Ovary (tissue), 3 donors: ENCODE measurements around the gene ITPR1.

Experiments used
- POLR2A ChIP-seq: fragments of 450-650 bp; IDR thresholded peaks from one replicate; pipeline ENCODE4 v1.6.1; 2017; ENCODE audit warnings: antibody characterized with exemption, mild to moderate bottlenecking, moderate library complexity
- TF ChIP-seq, protein P1 (sequence below), 3 donors: fragments of 450-650 bp in 2 of 3; fragments of 200-600 bp in 1 of 3; IDR thresholded peaks; one replicate each; pipeline versions ENCODE4 v1.5.1 to v1.8.0; 2016 to 2022; ENCODE audit warnings: antibody characterized with exemption in 3 of 3, mild to moderate bottlenecking in 1 of 3
- donor health status: DM: no; HTN: no; CAD: no.

DNA sequence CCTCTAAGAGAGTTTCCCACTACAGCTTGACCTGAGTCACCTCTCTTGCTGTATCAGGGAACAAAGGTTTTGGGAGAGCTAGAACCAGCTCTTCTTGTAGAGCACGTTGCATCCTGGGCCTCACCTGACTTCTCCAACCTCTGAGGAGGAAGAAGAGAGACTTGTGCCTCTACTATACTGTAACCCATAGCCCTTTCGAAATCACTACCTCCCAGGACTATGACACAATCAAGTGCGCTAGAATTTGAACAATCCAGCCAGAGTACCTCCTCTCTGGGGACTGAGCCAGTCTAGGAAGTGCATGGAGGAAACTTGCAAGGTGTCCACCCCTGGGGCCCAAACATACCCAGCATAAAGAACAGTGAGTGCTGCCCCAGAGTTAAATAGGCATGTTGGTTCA, 293.3 kb downstream of the ITPR1 start:
- TF ChIP-seq, protein P1, sequence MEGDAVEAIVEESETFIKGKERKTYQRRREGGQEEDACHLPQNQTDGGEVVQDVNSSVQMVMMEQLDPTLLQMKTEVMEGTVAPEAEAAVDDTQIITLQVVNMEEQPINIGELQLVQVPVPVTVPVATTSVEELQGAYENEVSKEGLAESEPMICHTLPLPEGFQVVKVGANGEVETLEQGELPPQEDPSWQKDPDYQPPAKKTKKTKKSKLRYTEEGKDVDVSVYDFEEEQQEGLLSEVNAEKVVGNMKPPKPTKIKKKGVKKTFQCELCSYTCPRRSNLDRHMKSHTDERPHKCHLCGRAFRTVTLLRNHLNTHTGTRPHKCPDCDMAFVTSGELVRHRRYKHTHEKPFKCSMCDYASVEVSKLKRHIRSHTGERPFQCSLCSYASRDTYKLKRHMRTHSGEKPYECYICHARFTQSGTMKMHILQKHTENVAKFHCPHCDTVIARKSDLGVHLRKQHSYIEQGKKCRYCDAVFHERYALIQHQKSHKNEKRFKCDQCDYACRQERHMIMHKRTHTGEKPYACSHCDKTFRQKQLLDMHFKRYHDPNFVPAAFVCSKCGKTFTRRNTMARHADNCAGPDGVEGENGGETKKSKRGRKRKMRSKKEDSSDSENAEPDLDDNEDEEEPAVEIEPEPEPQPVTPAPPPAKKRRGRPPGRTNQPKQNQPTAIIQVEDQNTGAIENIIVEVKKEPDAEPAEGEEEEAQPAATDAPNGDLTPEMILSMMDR (IDR thresholded peaks at IDR 0.05) = no peak
- TF ChIP-seq POLR2A = no peak
